Testis (tissue), 3 donors: ENCODE results near the gene TMEM181. TPM values are rescaled to one million over a fixed set of nuclear protein-coding genes. Genes with fewer than 3 reads are reported as not detected.
A peak's percentile ranks its signal among the peaks of the same experiment; 100 is the strongest.

Experiments used
- DNase-seq: peaks from one replicate; pipeline ENCODE4 v3.0.0-alpha.2; 2019
- H3K27ac ChIP-seq, 2 donors: fragments of 200-600 bp; sonication (generic); one replicate each; pipeline ENCODE4 v1.5.1; 2019
- H3K27me3 ChIP-seq: fragments of 200-600 bp; sonication (generic); one replicate; pipeline ENCODE4 v1.5.1; 2019
- H3K36me3 ChIP-seq: fragments of 200-600 bp; sonication (generic); one replicate; pipeline ENCODE4 v1.5.1; 2017; ENCODE audit warnings: low read depth; ENCODE audit errors: missing control alignments
- H3K4me1 ChIP-seq: fragments of 200-600 bp; sonication (generic); one replicate; pipeline ENCODE4 v1.5.1; 2019
- H3K4me3 ChIP-seq, 2 donors: fragments of 200-600 bp; sonication (generic); one replicate each; pipeline ENCODE4 v1.5.1; 2017 to 2019
- H3K9me3 ChIP-seq: fragments of 200-600 bp; sonication (generic); one replicate; pipeline ENCODE4 v1.5.1; 2017
- POLR2A ChIP-seq: fragments of 450-650 bp; IDR thresholded peaks from one replicate; pipeline ENCODE4 v1.6.1; 2017; ENCODE audit warnings: antibody characterized with exemption, mild to moderate bottlenecking, moderate library complexity
- WGBS, 2 donors: methylation state at CpG; one replicate each; pipeline ENCODE4 v1.1.5; 2018; 5-methylcytosine and 5-hydroxymethylcytosine counted together
- intact Hi-C: fragments of 100-400 bp; cut with DNase I; formaldehyde crosslinking; loops from one replicate; pipeline ENCODE4 v1.15.1; 2023; ENCODE audit warnings: low total_unique reads
- polyA plus RNA-seq: library from polyadenylated mRNA; stranded (reverse); fragments of 350-450 nt; fragmentation: Illumina TruSeq; extraction: RNeasy Lipid Tissue Mini Kit (QIAGEN cat#74804); gene quantifications from one replicate; pipeline ENCODE4 v1.2.3, GENCODE V29; 2014; ENCODE audit warnings: low read depth, low replicate concordance; ENCODE audit not compliant: insufficient read depth
- total RNA-seq, 2 donors: library from RNA; depleted of rRNA; stranded (reverse); fragments of >200 nt; gene quantifications; one replicate each; pipeline ENCODE4 v1.2.3, GENCODE V29; 2016
- TF ChIP-seq, protein P1 (sequence below), 3 experiments: fragments of 450-650 bp in 2 of 3; fragments of 200-600 bp in 1 of 3; sonication (generic) in 1 of 3; IDR thresholded peaks; one replicate each; pipeline ENCODE4 v1.5.1; 2016 to 2019; ENCODE audit warnings: antibody characterized with exemption in 3 of 3, mild to moderate bottlenecking in 2 of 3, moderate library complexity in 1 of 3

Gene TMEM181
- total and polyA plus RNA-seq, 3 donors from 2014 or later = 41.4 to 81.0 (median 74.6) TPM

DNA sequence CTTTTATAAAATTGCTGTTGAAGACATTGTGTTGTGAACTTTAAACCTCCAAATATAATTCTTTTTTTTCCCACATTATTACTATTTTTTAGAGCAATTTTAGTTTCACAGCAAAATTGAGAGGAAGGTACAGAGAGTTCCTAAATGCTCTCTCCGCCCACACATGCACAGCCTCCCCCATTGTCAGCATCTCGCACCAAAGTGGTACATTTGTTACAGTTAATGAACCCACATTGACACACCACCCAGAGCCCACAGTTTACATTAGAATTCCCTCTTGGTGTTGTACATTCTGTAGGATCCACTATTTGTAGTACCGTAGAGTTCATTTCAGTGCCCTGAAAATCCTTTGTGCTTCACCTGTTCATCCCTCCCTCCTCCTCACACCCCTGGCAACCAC is 33.8 kb downstream of the TMEM181 start:
- Histone ChIP-seq H3K27ac (no peak overlapping the region), H3K36me3 (no peaks in the 10 kb centered on the region), H3K4me3 (no peak overlapping the region), H3K27me3 (no peaks in the 10 kb centered on the region), H3K9me3 (no peaks in the 10 kb centered on the region), H3K4me1 (peaks cover 10% of the 10 kb centered on the region)
- intact Hi-C loops = no loop called here
- 45 to 64% methylated on average over 3 of the region's 3 CpGs for WGBS, 2 donors
- TF ChIP-seq, protein P1, sequence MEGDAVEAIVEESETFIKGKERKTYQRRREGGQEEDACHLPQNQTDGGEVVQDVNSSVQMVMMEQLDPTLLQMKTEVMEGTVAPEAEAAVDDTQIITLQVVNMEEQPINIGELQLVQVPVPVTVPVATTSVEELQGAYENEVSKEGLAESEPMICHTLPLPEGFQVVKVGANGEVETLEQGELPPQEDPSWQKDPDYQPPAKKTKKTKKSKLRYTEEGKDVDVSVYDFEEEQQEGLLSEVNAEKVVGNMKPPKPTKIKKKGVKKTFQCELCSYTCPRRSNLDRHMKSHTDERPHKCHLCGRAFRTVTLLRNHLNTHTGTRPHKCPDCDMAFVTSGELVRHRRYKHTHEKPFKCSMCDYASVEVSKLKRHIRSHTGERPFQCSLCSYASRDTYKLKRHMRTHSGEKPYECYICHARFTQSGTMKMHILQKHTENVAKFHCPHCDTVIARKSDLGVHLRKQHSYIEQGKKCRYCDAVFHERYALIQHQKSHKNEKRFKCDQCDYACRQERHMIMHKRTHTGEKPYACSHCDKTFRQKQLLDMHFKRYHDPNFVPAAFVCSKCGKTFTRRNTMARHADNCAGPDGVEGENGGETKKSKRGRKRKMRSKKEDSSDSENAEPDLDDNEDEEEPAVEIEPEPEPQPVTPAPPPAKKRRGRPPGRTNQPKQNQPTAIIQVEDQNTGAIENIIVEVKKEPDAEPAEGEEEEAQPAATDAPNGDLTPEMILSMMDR (IDR thresholded peaks at IDR 0.05) = no peak
- TF ChIP-seq POLR2A = no peak
- peak; percentile 64 for DNase-seq

DNA sequence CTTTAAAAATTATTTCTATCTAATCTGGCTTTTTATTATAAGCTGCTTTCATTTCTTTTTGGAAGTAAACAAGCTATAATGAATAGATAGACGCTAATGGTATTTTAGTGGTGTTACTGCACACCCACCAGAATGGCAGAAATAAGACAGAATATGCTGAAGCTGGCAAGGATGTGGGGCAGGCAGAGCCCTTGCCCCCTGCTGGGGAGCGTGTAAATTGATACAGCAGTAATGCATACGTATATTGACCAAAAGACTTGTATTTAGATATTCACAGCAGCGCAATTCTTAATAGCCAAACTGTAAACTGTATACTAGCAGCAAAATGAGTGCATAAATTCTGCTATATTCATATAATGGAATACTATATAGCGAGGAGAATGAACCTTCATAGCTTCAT is 35.3 kb downstream of the TMEM181 start:
- no peaks in the 10 kb centered on the region for H3K36me3 ChIP-seq
- no peak overlapping the region for H3K4me3 ChIP-seq
- no peaks in the 10 kb centered on the region for H3K9me3 ChIP-seq
- H3K27me3 ChIP-seq = no peaks in the 10 kb centered on the region
- WGBS, 2 donors = 73 to 91% methylated on average over 5 of the region's 5 CpGs
- intact Hi-C loops = no loop called here
- peaks cover 10% of the 10 kb centered on the region for H3K4me1 ChIP-seq
- peak overlapping the region in 1 of 2 donors; percentile 6 for H3K27ac ChIP-seq
- no peak for DNase-seq
- TF ChIP-seq, protein P1 (IDR thresholded peaks at IDR 0.05) = no peak
- no peak for TF ChIP-seq POLR2A

DNA sequence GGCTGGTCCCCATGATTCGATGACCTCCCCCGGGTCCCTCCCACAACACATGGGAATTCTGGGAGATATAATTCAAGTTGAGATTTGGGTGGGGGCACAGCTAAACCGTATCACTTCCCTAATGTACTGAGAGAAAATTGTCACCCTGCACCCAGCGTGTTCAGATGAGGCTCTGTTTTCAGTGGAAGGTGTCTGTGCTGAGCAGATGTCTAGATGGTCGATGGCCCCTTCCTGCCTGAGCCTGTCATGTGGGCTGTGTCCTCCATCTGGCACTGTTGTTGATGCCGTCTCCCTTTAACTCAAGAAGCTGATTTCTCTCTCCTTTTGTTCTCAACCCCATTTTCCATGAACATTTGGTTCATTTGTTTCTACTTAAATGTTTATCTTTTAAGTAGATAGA is 37.0 kb downstream of the TMEM181 start:
- Histone ChIP-seq H3K36me3 (no peaks in the 10 kb centered on the region), H3K27ac (peak overlapping the region; percentile 15 to 50), H3K4me1 (peaks cover 10% of the 10 kb centered on the region), H3K9me3 (no peaks in the 10 kb centered on the region), H3K27me3 (no peaks in the 10 kb centered on the region), H3K4me3 (no peak overlapping the region)
- intact Hi-C loops = no loop called here
- TF ChIP-seq POLR2A = no peak
- TF ChIP-seq, protein P1 (IDR thresholded peaks at IDR 0.05) = no peak
- DNase-seq = peak; percentile 68
- 55 to 74% methylated on average over 6 of the region's 6 CpGs for WGBS, 2 donors

DNA sequence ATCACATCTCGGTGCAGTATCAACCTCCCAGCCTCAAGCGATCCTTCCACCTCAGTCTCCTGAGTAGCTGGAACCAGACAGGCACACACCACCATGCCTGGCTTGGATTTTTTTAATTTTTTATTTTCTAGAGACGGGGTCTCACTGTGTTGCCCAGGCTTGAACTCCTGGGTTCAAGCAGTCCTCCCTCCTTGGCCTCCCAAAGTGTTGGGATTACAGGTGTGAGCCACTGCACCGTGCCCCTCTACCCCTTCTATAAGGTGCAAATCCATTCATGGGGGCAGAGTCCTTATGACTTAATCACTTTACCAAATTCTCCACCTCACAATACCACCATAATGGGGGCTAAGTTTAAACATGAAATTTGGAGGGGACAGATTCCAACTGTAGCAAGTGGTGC is 37.7 kb downstream of the TMEM181 start:
- DNase-seq = no peak
- H3K36me3 ChIP-seq = no peaks in the 10 kb centered on the region
- TF ChIP-seq, protein P1 (IDR thresholded peaks at IDR 0.05) = no peak
- TF ChIP-seq POLR2A = no peak
- WGBS, 2 donors = 68 to 90% methylated on average over 4 of the region's 4 CpGs
- H3K27me3 ChIP-seq = no peaks in the 10 kb centered on the region
- H3K27ac ChIP-seq = peak overlapping the region in 1 of 2 donors; percentile 35
- H3K4me1 ChIP-seq = peaks cover 10% of the 10 kb centered on the region
- H3K4me3 ChIP-seq = no peak overlapping the region
- H3K9me3 ChIP-seq = no peaks in the 10 kb centered on the region
- intact Hi-C loops = no loop called here

DNA sequence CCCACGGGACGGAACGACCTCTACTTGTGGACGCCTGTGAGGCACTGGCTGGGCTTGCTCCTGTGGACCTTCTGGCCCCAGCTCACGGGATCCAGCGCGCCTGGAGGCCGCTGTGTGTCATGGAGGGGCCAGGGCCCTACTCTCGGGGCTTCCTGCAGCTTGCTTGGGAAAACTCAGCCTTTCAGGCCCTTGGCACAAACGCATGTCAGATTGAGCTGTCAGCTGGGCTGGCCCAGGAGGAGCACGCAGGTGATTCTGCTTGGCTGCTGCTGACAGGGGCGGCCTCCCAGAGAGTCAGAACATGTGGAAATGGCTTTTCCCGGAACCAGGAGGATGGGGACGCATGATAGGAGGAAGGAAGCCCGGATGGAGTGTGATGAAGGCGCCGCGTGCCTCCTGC is 39.7 kb downstream of the TMEM181 start:
- Histone ChIP-seq H3K4me1 (no peaks in the 10 kb centered on the region), H3K27me3 (no peaks in the 10 kb centered on the region), H3K36me3 (no peaks in the 10 kb centered on the region), H3K27ac (no peak overlapping the region), H3K9me3 (no peaks in the 10 kb centered on the region), H3K4me3 (no peak overlapping the region)
- TF ChIP-seq, protein P1 (IDR thresholded peaks at IDR 0.05) = no peak
- TF ChIP-seq POLR2A = no peak
- whole genome bisulfite sequencing, 2 donors = 89 to 92% methylated on average over 18 of the region's 18 CpGs
- intact Hi-C loops = no loop called here
- no peak for DNase-seq
